ENCODE data around the gene SYT3. TPM values are rescaled to one million over a fixed set of nuclear protein-coding genes. Genes with fewer than 3 reads are reported as not detected.
"Not testable (repeated sequence)": the region's sequence is repeated elsewhere in the genome, so short reads cannot be mapped to it uniquely, and the experiment has no call there.

Gene SYT3
- total RNA-seq, 4 donors from 2014 or later, result 1.2 TPM; not detected in 3

DNA sequence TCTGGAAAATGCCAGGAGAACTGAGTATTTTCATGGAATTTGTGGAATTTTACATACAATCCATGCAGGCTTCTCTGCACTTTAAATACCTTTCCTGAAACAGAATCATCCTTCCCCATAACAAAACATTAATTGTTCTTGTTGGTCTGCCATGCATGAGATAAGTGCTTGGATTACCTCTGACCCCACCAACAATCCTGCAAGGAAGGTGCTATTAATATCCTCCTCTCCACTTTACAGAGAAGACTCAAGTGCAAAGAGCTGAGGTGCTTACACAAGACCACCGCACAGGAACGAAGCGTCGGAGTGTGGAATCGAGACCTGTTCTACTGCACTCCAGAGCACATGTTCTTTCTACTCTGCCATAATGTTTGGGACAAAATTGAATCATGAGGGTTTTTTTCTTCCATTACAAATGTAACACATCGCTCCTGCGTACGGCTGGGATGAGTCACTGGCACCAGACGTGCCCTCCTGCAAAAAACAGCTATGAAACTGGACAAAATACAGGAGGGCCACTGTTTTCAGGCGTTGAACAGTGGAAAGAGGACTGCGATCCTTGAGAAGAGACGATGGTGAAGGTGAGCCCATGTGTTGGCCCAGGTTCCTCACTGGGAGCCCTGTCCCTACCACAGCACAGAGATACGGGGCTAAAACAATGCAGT is 58.6 kb downstream of the SYT3 start:
- no peaks in the 10 kb centered on the region for H3K36me3 ChIP-seq
- no peaks in the 10 kb centered on the region for H3K4me1 ChIP-seq
- H3K9me3 ChIP-seq, result no peaks in the 10 kb centered on the region
- DNase-seq, result no peak
- no peak overlapping the region for H3K27ac ChIP-seq
- TF ChIP-seq POLR2A (IDR thresholded peaks at IDR 0.05), result no peak
- TF ChIP-seq, protein P1, sequence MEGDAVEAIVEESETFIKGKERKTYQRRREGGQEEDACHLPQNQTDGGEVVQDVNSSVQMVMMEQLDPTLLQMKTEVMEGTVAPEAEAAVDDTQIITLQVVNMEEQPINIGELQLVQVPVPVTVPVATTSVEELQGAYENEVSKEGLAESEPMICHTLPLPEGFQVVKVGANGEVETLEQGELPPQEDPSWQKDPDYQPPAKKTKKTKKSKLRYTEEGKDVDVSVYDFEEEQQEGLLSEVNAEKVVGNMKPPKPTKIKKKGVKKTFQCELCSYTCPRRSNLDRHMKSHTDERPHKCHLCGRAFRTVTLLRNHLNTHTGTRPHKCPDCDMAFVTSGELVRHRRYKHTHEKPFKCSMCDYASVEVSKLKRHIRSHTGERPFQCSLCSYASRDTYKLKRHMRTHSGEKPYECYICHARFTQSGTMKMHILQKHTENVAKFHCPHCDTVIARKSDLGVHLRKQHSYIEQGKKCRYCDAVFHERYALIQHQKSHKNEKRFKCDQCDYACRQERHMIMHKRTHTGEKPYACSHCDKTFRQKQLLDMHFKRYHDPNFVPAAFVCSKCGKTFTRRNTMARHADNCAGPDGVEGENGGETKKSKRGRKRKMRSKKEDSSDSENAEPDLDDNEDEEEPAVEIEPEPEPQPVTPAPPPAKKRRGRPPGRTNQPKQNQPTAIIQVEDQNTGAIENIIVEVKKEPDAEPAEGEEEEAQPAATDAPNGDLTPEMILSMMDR (IDR thresholded peaks at IDR 0.05), result no peak
- H3K27me3 ChIP-seq, result no peaks in the 10 kb centered on the region
- H3K4me3 ChIP-seq, result no peak overlapping the region

DNA sequence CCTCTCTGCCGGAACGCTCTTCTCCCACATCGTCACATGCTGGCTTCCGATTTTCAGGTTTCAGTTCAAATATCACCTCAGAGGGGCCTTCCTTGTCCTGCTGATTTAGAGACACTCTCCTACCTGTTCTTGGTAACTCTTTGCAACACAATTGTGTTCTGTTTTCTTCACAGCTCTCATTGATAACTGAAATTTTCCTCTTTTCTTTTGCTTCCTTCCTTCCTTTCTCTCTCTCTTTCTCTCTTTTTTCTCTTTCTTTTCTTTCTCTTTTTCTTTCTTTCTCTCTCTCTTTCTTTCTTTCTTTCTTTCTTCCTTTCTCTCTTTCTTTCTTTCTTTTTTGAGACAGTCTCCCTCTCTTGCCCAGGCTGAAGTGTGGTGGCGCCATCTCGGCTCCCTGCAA is 59.4 kb downstream of the SYT3 start:
- TF ChIP-seq, protein P1 (IDR thresholded peaks at IDR 0.05), result no peak
- no peak for TF ChIP-seq POLR2A (IDR thresholded peaks at IDR 0.05)
- H3K4me3 ChIP-seq, result no peak overlapping the region
- no peak for DNase-seq
- H3K27ac ChIP-seq, result no peak overlapping the region
- no peaks in the 10 kb centered on the region for H3K9me3 ChIP-seq
- H3K27me3 ChIP-seq, result no peaks in the 10 kb centered on the region
- H3K36me3 ChIP-seq, result no peaks in the 10 kb centered on the region
- no peaks in the 10 kb centered on the region for H3K4me1 ChIP-seq

DNA sequence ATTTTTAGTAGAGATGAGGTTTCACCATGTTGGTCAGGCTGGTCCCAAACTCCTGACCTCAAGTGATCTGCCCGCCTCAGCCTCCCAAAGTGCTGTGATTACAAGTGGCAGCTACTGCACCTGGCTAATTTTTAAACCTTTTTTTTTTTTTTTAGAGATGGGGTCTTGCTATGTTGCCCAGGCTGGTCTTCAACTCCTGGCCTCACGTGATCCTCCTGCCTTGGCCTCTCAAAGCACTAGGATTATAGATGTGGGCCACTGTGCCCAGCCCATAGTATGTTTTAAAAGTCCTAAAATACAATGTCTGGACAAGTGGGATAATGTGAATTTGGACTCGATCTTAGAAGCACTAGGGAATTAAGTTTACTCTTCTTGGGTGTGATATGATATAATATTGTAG is 62.9 kb downstream of the SYT3 start:
- not testable (repeated sequence) for H3K27ac ChIP-seq, H3K27me3 ChIP-seq, DNase-seq, H3K36me3 ChIP-seq, H3K9me3 ChIP-seq, H3K4me1 ChIP-seq, H3K4me3 ChIP-seq

DNA sequence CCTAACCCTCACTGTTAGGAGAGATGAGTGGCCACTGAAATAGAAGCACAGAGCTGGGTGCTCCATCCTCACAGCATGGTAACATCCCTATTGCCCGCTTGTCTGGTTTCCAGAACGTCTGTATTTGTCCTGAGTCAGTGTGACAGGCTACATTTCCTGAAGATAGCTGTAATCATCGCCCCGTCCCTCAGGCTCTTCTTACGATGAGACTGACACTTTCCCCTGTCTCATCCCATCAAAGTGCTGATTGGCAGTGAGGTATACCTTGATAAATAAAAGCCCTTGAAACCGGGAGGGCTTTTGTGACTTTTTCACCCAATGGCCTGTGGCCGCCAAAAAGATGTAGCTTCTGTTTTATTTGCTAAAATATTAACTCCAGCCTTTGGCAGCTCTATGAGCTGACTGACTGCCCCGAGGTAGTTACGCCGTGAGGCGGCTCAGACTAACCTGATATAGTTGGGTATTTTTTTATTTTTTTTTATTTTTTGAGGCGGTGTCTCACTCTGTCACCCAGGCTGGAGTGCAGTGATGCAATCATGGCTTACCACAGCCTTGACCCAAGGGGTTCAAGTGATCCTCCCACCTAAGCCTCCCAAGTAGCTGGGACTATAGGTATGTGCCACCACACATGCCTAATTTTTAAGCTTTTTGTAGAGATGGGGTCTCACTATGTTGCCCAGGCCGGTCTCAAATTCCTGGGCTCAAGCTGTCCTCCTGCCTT is 65.8 kb downstream of the SYT3 start:
- Histone ChIP-seq H3K4me1 (no peaks in the 10 kb centered on the region), H3K27ac (no peak overlapping the region), H3K4me3 (no peak overlapping the region), H3K27me3 (peaks cover 0 to 7% of the 10 kb centered on the region in 2 donors), H3K9me3 (no peaks in the 10 kb centered on the region), H3K36me3 (no peaks in the 10 kb centered on the region)
- TF ChIP-seq, protein P1 (IDR thresholded peaks at IDR 0.05), result no peak
- TF ChIP-seq POLR2A (IDR thresholded peaks at IDR 0.05), result no peak
- DNase-seq, result no peak

Other genes with a start within 250 kb of the SYT3 start
- gene SPIB, start 220.9 kb downstream of the SYT3 start, total RNA-seq, result 10 to 100 TPM; 20.3 to 62.7 (median 24.4) TPM
- gene MYBPC2, start 207.0 kb downstream of the SYT3 start, total RNA-seq, result not detected
- gene EMC10, start 163.4 kb downstream of the SYT3 start, total RNA-seq, result 100 to 1,000 TPM in 3 of 4 donors, 10 to 100 TPM in 1; 63.5 to 134 (median 117) TPM
- 1 to 10 TPM in 2 of 4 donors, not detected in 2; 2.0 to 2.5 TPM for gene GARIN5A, start 163.0 kb downstream of the SYT3 start, total RNA-seq
- 10 to 100 TPM; 10.7 to 41.3 (median 26.6) TPM for gene JOSD2, start 128.7 kb downstream of the SYT3 start, total RNA-seq
- gene ASPDH, start 126.0 kb downstream of the SYT3 start, total RNA-seq, result 10 to 100 TPM in 1 of 4 donors, 1 to 10 TPM in 2, not detected in 1; 1.6 to 31.9 (median 4.5) TPM
- 1 to 10 TPM in 2 of 4 donors, under 1 TPM in 2; 0.35 to 2.0 (median 1.4) TPM for gene LRRC4B, start 71.4 kb downstream of the SYT3 start, total RNA-seq
- gene C19orf81, start 9.6 kb upstream of the SYT3 start, total RNA-seq, result not detected
- 1 to 10 TPM in 1 of 4 donors, under 1 TPM in 1, not detected in 2; 0.83 to 1.3 TPM for gene SHANK1, start 79.9 kb upstream of the SYT3 start, total RNA-seq
- gene CLEC11A, start 83.5 kb upstream of the SYT3 start, total RNA-seq, result 1 to 10 TPM in 3 of 4 donors, not detected in 1; 3.3 to 4.6 (median 4.0) TPM
- not detected for gene GPR32, start 130.6 kb upstream of the SYT3 start, total RNA-seq
- not detected for gene ACP4, start 150.5 kb upstream of the SYT3 start, total RNA-seq
- 10 to 100 TPM; 24.5 to 60.2 (median 47.3) TPM for gene KLK1, start 183.9 kb upstream of the SYT3 start, total RNA-seq
- gene KLK15, start 193.7 kb upstream of the SYT3 start, total RNA-seq, result not detected
- 1 to 10 TPM in 3 of 4 donors, not detected in 1; 1.2 to 2.4 (median 1.9) TPM for gene KLK3, start 215.0 kb upstream of the SYT3 start, total RNA-seq
- not detected for gene KLK2, start 233.6 kb upstream of the SYT3 start, total RNA-seq

All from Peyer's patch (tissue), 4 donors.